Measurements from ENCODE around the gene C9orf43.

GRCh38 chr9:113472199-113472598 is 61.7 kb downstream of the C9orf43 start:
- TF ChIP-seq EP300 (IDR thresholded peaks at IDR 0.05; ENCODE audit: low read depth) = no peak
- no peak for TF ChIP-seq POLR2A (IDR thresholded peaks at IDR 0.05)
